ENCODE data around the gene LMO1.
A peak's percentile ranks its signal among the peaks of the same experiment; 100 is the strongest.

Gene LMO1

GRCh38 chr11:8263109-8263768 lies 439 bp downstream of the LMO1 start:
- peak; percentile 39 to 71 for DNase-seq

GRCh38 chr11:8262552-8263108 lies 1.0 kb downstream of the LMO1 start:
- peak in 1 of 2 experiments; percentile 35 for DNase-seq

GRCh38 chr11:8261921-8262551 lies 1.6 kb downstream of the LMO1 start:
- no peak for DNase-seq

- DNase-seq, result no peak
Measured at GRCh38 chr11:8261291-8261690, 2.4 kb downstream of the LMO1 start.

GRCh38 chr11:8260202-8260966 lies 3.3 kb downstream of the LMO1 start:
- no peak for DNase-seq

GRCh38 chr11:8259306-8259959 lies 4.2 kb downstream of the LMO1 start:
- no peak for DNase-seq

- no peak for DNase-seq
Measured at GRCh38 chr11:8258784-8259183, 4.9 kb downstream of the LMO1 start.

GRCh38 chr11:8258289-8258688 lies 5.4 kb downstream of the LMO1 start:
- DNase-seq, result no peak

- no peak for DNase-seq
Measured at GRCh38 chr11:8257003-8257664, 6.5 kb downstream of the LMO1 start.

- no peak for DNase-seq
Measured at GRCh38 chr11:8256271-8257002, 7.2 kb downstream of the LMO1 start.

- no peak for DNase-seq
Measured at GRCh38 chr11:8253566-8253965, 10.1 kb downstream of the LMO1 start.

- DNase-seq, result no peak
Measured at GRCh38 chr11:8252946-8253345, 10.7 kb downstream of the LMO1 start.

- DNase-seq, result no peak
Measured at GRCh38 chr11:8252388-8252787, 11.3 kb downstream of the LMO1 start.

GRCh38 chr11:8251616-8252295 lies 11.9 kb downstream of the LMO1 start:
- DNase-seq, result no peak

- DNase-seq, result no peak
Measured at GRCh38 chr11:8250981-8251615, 12.6 kb downstream of the LMO1 start.

- no peak for DNase-seq
Measured at GRCh38 chr11:8250434-8250833, 13.2 kb downstream of the LMO1 start.

- no peak for DNase-seq
Measured at GRCh38 chr11:8249482-8249881, 14.2 kb downstream of the LMO1 start.

- DNase-seq, result no peak
Measured at GRCh38 chr11:8248786-8249185, 14.9 kb downstream of the LMO1 start.

- no peak for DNase-seq
Measured at GRCh38 chr11:8247312-8247711, 16.4 kb downstream of the LMO1 start.

GRCh38 chr11:8243458-8243857 lies 20.2 kb downstream of the LMO1 start:
- no peak for DNase-seq

Measured in NCI-H187 (cell line).